SK-N-SH (cell line): ENCODE results near the gene IQCE.

Experiments
- CTCF ChIP-seq: fragments of 200-600 bp; sonication (generic); IDR thresholded peaks from 2 replicates; pipeline ENCODE4 v1.6.1; 2017; ENCODE audit warnings: antibody characterized with exemption, mild to moderate bottlenecking, moderate library complexity
- EP300 ChIP-seq, 2 experiments: IDR thresholded peaks; 2 replicates each; pipeline versions ENCODE4 v1.4.0 to v1.6.1; 2012; ENCODE audit warnings: borderline replicate concordance in 1 of 2, low read depth in 1 of 2, low read length in 1 of 2
- GABPA ChIP-seq: IDR thresholded peaks from 2 replicates; pipeline ENCODE4 v1.4.0; 2012; ENCODE audit warnings: low read depth, mild to moderate bottlenecking
- MAX ChIP-seq: IDR thresholded peaks from 2 replicates; pipeline ENCODE4 v1.4.0; 2012; ENCODE audit warnings: low read depth
- MEF2A ChIP-seq: IDR thresholded peaks from 2 replicates; pipeline ENCODE4 v1.4.0; 2012; ENCODE audit warnings: low read depth, borderline replicate concordance
- NFIC ChIP-seq: IDR thresholded peaks from 2 replicates; pipeline ENCODE4 v1.4.0; 2012; ENCODE audit warnings: borderline replicate concordance
- RCOR1 ChIP-seq: fragments of 150-350 bp; IDR thresholded peaks from 2 replicates; pipeline ENCODE4 v1.6.1; 2017; ENCODE audit warnings: antibody characterized with exemption, low read length
- SIN3A ChIP-seq: IDR thresholded peaks from 2 replicates; pipeline ENCODE4 v1.6.1; 2012; ENCODE audit warnings: low read depth, mild to moderate bottlenecking, low read length, moderate library complexity, borderline replicate concordance
- SMC3 ChIP-seq: IDR thresholded peaks from 2 replicates; pipeline ENCODE4 v1.6.1; 2012; ENCODE audit warnings: low read depth, low read length, improper control_type of control experiment
- TAF1 ChIP-seq: IDR thresholded peaks from 2 replicates; pipeline ENCODE4 v1.6.1; 2012; ENCODE audit warnings: low read depth, mild to moderate bottlenecking, low read length, moderate library complexity, borderline replicate concordance
- TCF12 ChIP-seq: IDR thresholded peaks from 2 replicates; pipeline ENCODE4 v1.4.0; 2012
- TEAD4 ChIP-seq: IDR thresholded peaks from 2 replicates; pipeline ENCODE4 v1.4.0; 2012; ENCODE audit warnings: mild to moderate bottlenecking, borderline replicate concordance; ENCODE audit not compliant: insufficient read depth
- USF2 ChIP-seq: fragments of 150-350 bp; IDR thresholded peaks from 2 replicates; pipeline ENCODE4 v1.6.1; 2017; ENCODE audit warnings: antibody characterized with exemption, low read length, low read depth, borderline replicate concordance
- YY1 ChIP-seq: IDR thresholded peaks from 2 replicates; pipeline ENCODE4 v1.4.0; 2012; ENCODE audit warnings: low read depth, mild to moderate bottlenecking

GRCh38 chr7:2511769-2512168 lies 47.0 kb upstream of the IQCE start:
- TF ChIP-seq EP300 (IDR thresholded peaks at IDR 0.05; ENCODE audit: borderline replicate concordance in 1 of 2, low read depth in 1 of 2, low read length in 1 of 2) = no peak
- TF ChIP-seq MEF2A = no peak
- no peak for TF ChIP-seq USF2
- no peak for TF ChIP-seq CTCF
- TF ChIP-seq NFIC = no peak
- no peak for TF ChIP-seq GABPA
- no peak for TF ChIP-seq TAF1
- TF ChIP-seq SMC3 = no peak
- no peak for TF ChIP-seq TEAD4
- TF ChIP-seq YY1 = no peak
- no peak for TF ChIP-seq MAX
- TF ChIP-seq RCOR1 = no peak
- no peak for TF ChIP-seq TCF12
- TF ChIP-seq SIN3A = no peak
